HG02798 (cell line): ENCODE data around the gene SMO.

Experiments
- ATAC-seq: cut with Tn5 transposase; IDR thresholded peaks from one replicate; pipeline ENCODE4 v1.9.1; 2021; ENCODE audit warnings: mild to moderate bottlenecking; ENCODE audit not compliant: unreplicated experiment, poor library complexity

SMO gene

DNA sequence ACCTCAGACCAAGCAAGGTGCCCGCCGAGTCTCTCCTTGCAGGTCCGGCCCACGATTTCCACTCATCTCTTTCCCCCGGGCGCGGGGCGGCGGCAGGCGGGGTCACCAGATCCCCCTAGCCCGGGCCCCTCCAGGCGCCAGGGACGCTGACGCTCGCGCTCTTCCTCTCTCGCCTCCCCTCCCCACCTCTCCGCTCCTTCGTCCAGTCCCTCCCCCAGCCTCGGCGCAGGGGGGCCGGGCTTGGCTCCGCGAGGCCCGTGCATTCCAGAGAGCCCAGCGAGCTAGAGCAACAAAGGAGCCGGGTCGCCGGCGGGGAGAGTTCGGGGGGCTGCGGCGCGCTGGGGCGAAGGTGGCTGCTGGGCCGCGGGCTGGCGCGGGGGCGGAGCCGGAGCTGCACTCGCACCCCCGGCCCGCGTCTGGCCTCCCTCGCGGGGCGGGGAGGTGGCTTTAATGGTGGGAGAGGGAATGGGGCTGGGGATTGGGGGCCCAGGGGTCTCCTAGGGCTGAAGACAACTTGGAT is at the start of gene SMO:
TSS of gene SMO (plus strand) at position 262 of the 520 bp plus-strand sequence. CDS start 519 bp downstream, outside the sequence.
- ATAC-seq, result no peak

DNA sequence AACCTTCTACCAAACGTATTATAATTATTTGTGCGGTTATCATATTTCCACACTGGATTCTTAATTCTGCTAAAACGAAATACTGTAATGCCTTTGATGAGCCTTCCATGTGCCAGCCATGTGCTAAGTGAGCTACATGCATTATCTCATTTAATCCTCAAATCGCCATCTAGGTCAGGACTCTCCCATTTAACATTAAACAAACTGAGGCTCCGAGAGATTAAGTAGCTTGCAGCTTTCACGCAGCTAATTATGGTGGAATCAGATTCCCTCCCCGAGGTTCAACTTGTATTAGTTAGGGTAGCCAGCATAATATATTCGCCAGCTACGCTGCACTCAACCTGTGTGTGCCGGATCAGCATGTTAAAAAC is 44.7 kb upstream of the SMO start:
- no peak for ATAC-seq

DNA sequence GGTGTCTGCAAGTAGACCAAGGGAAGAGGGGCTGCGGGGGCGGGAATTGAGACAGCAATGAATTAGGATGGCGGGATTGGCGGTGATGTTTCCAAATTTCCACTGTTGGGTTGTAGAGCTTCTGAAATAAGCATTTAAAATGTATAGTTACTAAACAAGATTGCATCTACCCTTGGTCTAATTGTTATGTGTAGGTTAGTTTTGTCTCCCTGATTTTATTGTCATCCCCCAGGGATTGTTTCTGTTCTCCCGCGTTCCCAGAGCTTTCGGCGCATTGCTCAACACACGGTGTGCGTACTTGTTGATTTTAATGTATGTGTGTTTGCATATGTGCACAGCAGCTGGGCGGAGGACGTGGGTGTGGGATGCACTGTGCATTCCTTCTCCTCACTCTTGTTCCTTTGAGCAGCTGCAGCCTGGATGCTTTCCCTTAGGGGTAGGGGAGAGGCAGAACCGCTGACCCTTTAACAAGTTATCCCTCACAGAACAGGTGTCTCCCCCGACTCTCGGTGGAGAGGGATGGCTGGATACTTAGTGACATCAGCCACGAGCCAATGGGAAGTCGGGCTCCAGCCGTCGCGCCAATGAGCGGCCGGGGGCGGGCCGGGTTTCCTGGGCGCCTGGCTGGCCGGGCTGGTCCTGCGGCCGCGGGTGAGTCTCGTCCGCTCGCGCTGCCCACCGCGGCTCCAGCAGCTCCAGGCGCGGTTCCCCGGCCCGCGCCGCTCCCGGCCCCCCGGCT is 44.2 kb upstream of the SMO start, which contains the start of gene TSPAN33:
TSS of gene TSPAN33 (plus strand) at position 613 of the 739 bp plus-strand sequence. CDS start 274 bp downstream, outside the sequence.
- peak; percentile 84 for ATAC-seq

DNA sequence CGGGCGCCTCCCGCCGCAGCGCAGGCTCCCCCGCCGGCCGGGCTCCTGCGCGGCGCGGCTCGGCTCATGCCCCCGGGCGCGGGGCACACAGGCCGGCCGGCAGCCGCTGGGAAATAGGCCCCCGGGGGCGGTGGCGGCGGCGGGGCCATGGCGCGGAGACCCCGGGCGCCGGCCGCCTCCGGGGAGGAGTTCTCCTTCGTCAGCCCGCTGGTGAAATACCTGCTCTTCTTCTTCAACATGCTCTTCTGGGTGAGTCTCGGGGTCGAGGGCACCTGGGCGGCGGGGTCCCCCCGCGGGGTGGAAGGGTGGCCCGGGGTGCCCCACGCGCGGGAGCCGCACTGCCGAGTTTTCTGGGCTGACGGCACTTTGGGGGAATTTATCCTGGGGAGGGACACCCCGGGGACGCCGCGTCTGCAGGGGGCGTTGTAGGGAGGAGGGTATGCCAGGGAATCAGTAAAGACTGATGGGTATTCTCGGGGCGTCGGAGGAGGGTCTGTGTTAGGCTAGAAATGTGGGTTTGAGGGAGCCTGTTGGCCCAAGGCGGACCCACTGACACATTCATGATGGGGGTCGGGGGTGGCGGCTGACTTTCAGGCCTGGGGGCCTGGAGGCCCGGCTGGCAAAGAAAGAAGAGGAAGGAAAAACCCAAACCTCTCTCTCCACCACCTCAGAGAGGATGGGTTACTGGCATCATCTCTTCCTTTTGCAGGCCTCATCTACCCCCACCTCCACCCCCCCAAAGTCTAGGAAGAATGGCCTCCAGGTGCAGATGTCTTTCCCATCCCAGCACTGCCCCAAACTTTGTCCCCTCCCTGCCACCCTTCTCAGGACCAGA is 43.4 kb upstream of the SMO start:
- peak; percentile 18 for ATAC-seq

DNA sequence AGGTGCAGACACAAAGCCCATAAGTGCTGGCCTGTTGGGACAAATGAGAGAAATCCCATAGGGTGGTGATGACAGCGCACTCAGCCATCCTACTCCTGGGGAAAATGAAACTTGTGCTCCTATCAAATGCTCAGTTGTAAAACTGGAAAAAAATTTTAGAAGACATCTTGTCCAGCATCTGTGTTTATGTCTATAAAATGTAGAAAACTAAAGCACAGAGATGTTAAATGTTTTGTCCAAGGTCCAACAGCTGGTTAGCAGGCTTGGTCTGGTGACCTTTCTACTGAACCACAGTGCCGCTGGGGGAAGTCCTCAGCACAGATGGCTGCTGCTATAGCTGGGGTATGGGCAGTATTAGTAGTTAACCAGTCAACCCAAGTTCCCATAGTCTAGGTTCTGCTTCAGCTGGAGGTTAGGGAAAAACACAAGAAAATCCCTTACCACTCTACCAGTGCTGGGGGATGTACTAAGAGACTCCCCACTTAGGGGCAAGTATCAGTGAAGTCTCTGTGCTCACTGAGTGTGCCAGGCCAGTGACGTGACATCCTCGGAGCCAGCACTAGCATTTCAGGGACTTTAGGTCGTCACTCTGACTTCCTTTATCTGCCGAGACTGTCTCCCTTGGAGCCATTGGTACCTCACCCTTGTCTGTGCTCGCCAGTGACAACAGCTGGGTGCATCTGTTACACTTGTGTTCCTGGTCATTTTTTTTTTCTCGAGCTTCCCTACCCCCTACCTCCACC is 42.0 kb upstream of the SMO start:
- ATAC-seq, result peak; percentile 63

DNA sequence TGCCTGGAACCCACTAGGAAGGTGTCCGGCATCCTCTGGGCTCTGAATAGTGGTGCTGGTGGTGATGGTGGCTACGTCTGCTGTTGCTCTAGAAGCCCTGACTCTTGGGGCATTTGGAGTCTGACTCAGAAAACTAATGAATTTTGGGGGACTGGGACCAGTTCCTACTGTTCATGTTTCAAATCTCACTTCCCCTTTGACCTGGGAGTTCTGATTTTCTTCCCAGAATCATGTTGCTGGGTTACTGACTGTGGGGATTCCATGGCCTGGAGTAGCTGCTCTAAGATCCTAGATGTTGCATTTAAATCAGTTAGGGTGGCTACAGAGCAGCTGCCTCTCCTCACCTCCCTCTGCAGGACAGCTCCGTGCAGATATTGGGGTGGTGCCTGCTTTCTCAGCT is 40.7 kb upstream of the SMO start:
- ATAC-seq, result no peak

DNA sequence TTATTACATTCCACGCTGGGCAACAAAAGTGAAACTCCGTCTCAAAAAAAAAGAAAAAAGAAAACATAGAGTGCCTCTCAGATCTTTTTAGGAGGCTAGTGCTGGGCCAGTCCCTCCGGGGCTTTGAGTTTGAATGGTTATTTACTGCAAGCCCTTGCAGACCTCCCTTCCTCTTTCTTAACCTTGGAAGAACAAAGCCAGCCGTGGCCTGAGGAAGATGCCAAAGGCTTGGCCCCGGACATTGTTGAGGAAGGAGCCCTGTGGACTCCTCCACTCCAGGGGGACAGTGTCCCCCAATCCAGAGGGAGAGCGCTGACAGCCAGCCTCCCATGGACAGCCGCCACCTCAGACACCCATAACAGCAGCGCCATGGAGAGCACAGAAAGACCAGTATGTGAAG is 38.9 kb upstream of the SMO start:
- ATAC-seq, result no peak

DNA sequence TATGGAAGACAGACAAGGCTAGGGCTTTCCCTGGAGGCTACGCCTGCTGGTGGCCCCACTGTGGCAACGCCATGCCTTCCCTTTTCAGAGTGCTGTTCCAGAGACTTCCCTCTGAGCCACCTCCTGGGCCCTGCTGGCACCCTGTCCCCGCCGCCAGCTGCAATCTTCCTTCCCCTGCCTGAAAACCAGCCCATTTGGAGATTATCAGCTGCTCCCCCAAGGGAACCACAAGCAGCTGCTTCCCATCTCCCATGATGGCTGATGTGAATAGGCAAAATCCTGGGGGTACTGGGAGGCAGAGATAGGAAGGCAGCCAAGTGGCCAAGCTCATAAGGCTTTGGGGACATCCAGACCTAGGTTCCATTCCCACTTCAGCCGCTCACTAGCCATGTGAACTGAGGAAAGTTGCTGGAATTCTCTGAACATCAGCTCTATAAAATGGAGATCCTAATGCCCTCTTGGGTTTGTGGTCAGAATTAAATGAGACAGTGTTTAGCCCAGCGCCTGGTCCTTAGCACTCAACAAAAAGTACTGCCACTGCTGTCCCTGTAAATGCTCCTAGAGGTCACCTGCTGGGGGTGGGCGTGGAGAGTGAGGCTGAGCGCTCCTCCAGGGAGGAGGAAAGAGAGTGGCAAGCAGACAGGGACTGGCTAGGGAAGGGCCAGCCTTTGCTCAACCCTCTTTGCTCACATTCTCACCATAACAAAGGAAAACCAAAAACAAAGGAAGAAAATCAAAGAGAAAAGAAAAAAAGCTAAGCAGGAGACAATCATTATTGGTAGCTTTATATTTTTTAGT is 38.0 kb upstream of the SMO start:
- ATAC-seq, result no peak

DNA sequence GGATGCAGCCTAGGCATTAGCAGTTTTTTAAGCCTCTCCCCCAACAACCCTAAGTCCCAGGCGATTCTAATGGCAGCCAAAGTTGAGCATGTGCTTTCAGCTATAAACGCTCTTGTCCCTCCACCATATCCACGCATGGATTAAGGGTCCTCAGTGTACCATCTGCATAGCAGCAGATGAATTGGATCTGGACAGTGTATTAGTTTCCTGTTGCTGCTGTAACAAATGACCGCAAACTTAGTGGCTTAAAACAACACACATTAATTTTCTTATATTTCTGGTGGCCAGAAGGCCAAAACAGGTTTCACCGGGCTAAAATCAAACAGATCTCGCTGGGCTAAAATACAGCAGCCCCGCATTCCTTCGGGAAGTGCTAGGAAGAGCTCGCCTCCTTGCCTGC is 30.8 kb upstream of the SMO start:
- ATAC-seq, result no peak

DNA sequence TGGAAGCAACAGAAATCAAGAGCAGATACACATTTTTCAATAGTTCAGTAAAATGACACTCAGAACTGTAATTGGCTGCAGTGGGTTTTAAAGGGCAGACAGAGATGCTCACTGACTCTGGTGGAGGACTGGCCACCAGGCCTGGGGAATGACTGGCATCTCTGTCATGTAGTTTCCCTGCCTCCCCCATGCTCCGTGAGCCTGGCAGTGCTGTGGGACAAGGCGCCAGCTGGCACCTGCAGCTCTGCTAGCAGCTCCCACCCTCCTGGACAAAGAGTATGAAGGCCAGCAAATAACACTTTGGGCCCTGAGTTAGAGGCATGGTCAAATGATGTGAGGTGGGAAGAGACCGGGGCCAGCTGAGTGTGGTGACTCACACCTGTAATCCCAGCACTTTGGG is 28.9 kb upstream of the SMO start:
- ATAC-seq, result no peak

DNA sequence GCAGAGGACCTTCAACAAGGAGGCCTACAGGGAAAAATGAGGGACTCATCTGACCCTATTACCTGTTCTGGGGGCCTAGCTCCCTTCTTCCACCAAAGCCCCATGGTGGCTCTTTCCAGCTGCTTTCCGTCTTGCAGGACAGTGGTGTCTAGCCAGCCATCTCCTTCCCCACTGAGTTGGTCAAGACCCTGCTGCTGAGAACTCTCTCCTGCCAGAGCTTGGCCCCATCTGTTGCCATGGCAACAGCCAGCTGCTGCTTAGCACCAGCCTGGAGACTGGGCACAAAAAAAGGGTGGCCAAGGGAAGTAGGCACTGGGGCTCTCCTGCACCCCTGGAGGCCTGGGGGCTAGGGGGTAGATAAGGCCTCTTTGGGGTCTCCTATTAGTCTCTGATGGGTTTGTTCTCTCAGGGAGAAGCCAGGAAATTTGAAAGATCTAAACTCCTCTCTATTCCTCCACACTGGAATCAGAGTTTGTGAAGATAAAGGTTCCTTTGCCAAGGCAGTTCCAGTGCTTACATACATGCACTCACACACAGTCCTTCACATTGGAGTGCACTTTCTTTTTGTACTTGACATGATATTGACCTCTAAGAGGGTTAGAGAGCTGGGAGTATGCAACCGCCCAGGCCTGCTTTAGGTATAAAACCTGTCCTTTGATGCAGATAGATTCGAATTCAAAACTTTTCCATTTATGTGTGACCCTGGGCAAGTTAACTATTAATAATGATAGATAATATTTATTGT is 28.1 kb upstream of the SMO start:
- no peak for ATAC-seq

DNA sequence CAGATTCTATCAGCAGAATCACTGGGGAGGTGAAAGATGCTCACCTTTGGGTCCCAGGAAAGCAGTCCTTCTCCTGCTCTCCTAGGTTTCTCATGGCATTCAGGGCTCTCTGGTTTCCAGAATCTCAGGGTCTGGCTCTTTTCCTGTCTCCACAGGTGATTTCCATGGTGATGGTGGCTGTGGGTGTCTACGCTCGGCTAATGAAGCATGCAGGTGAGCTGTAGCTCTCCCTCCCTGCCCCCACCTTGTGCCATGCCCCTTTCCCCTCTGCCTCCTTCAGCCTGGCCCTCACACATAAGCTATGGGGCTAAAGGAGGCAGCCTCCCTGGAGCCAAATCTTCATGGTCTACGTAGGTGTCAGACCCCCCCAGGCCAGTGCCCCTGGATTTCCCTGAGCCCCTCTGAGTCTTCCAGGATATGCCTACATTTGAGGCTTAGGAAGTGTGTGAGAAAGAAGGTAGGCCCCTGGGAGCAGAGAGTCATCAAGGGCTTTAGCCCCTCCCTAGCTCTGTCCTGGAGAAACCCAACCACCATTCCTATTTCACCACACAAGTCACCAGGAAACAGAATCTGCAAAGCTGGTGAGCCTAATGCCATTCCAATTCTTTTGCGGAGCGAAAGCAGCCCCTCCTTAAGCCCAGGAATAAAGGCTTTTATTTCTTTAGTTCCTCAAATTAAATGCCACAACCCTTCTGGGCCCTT is 26.8 kb upstream of the SMO start:
- ATAC-seq, result no peak

DNA sequence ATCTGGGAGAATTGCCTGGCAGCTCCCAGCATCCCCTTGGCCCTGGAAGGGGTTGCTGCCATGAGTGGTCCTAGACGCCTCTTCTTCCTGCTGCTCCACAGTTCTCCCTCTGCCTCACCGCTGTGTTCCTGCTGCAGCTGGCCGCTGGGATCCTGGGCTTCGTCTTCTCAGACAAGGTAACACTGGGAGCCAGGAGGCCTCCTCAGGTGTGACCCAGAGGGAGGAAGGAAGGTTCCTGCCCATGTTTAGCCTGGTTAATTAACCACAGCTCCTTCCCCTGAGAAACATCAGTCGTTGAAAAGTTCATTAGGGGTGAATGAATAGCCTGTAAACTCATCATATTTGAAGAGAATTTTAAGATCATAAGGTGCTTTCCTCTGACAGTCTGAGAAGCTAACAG is 25.7 kb upstream of the SMO start:
- no peak for ATAC-seq

DNA sequence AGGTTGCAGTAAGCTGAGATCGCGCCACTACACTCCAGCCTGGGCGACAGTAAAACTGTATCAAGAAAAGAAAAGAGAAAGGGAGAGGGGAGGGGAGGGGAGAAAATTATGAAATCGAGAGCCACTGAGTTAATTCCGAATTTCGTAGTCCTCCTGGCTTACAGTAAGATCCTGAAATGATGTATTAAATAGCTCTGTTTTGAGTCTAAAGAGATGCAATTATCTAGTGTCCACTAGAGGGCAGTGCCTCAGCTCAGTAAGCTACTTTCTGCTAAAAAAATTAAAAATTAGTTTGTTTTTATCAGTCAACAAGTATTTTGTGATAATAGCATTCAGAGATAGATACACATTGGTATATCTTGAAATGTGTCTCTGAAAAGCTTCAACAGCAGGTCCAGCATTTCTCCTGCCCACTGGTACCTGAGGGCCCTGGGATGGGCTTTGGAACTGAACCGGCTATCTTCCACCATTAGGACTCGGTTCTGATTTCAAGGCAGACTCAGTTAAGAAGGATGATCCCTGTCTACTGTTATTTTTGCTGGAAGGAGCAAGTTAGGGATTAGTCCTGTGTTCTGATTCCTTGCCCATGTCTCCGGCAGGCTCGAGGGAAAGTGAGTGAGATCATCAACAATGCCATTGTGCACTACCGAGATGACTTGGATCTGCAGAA is 24.4 kb upstream of the SMO start:
- ATAC-seq, result no peak

DNA sequence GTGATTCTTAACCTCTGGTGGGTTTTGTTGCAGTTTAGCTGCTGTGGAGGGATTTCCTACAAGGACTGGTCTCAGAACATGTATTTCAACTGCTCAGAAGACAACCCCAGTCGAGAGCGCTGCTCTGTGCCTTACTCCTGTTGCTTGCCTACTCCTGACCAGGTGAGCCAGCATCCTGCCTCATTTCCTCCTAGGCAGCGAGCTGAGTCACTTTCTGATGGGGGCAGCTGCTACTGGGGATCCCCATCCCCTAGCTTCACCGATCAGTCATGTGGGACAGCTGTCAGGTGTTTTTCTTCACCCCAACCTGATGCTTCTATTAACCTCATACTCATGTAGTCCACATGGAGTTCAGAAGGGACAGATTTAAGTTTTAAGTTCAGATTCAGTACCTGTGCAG is 21.7 kb upstream of the SMO start:
- ATAC-seq, result peak; percentile 45

DNA sequence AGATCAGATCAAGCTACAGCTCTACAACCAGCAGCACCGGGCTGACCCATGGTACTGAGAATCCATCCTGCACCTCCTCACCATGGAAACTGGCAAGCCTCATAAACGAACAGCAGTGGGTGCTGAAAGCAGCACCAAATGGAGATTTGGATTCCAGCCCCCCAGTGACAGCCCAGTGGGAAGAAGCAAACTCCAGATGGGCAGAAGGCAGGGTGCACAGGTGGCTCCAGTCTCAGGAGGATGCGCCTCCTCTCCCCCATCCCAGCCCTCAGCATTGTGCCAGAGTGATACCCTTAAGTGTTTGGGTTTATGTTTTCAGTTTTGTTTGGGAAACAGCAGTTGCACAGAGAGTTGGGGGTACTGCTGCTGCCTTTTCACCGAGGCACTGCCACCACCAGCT is 20.6 kb upstream of the SMO start:
- ATAC-seq, result no peak

DNA sequence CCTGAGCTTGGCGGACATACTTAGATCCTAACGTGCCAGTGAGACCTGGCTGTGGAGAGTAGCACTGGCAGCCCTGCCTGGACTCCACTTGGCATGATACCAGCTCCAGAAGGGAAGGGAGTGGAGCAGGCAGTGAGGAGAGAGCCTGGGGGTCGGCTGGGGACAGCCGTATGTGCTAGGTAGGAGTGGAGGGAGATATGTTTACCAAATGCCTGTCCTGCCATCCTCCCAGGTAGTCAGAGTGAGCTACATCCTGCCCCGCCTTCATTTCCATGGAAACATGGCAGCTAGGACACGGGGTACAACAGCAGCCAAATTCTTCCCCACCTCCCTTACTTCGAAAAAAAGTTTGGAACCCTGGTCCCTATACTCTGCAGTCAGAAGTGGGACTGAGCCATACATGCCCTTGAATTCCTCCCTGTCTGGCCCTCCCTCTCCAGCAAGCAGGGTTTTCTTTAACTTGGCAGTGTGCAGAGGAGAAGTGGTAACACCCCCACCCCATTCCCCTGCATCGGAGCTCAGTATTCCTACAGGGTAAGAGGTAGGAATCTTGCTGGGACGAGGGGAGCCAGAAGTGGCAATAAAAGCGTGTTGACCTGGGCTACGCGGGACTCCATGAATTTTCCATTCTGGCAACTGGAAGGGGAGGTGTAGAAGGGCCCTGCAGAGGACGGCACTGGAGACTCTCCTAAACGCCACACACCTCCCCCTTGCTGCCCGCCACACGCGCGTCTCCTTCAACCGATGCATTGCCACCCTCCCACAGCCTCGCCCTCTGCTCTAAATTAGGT is 20.0 kb upstream of the SMO start:
- ATAC-seq, result no peak
